OCI-LY3 (cell line): Measurements from ENCODE around the gene IL21R.

Source experiments
- H2AFZ ChIP-seq: fragments of 200-600, 300-600 bp; shearing (Covaris generic); 2 replicates; pipeline ENCODE4 v1.6.0; 2014; ENCODE audit warnings: antibody characterized with exemption, low read depth, low read length
- H3K27ac ChIP-seq: fragments of 200-600, 300-600 bp; sonication (generic); 2 replicates; pipeline ENCODE4 v1.5.1; 2014; ENCODE audit warnings: mild to moderate bottlenecking, low read length, moderate library complexity, mixed read lengths
- H3K27me3 ChIP-seq: fragments of 200-600, 300-600 bp; sonication (generic); 2 replicates; pipeline ENCODE4 v1.6.1; 2014; ENCODE audit warnings: low read depth, low read length, mixed read lengths
- H3K36me3 ChIP-seq: fragments of 200-600, 300-600 bp; sonication (generic); replicated peaks from 2 replicates; pipeline ENCODE3; 2014; ENCODE audit warnings: low read depth, low read length, mixed read lengths
- H3K4me1 ChIP-seq: fragments of 300-600, 200-600 bp; sonication (generic); 2 replicates; pipeline ENCODE4 v1.6.1; 2014; ENCODE audit warnings: low read length, mixed read lengths
- H3K4me2 ChIP-seq: fragments of 200-600, 300-600 bp; sonication (generic); 2 replicates; pipeline ENCODE4 v1.6.1; 2014; ENCODE audit warnings: low read length, mixed read lengths
- H3K4me3 ChIP-seq: fragments of 300-600, 200-600 bp; sonication (generic); 2 replicates; pipeline ENCODE4 v1.5.1; 2014; ENCODE audit warnings: antibody characterized with exemption, mild to moderate bottlenecking, low read length, moderate library complexity
- H3K79me2 ChIP-seq: fragments of 300-600, 200-600 bp; shearing (Covaris generic); 2 replicates; pipeline ENCODE4 v1.6.1; 2014; ENCODE audit warnings: mild to moderate bottlenecking, low read length, mixed read lengths
- H3K9ac ChIP-seq: fragments of 300-600, 200-600 bp; shearing (Covaris generic); 2 replicates; pipeline ENCODE4 v1.6.0; 2014; ENCODE audit warnings: mild to moderate bottlenecking, low read length, moderate library complexity
- H3K9me3 ChIP-seq: fragments of 200-600, 300-600 bp; shearing (Covaris generic); 2 replicates; pipeline ENCODE4 v1.6.1; 2014; ENCODE audit warnings: low read length, mixed read lengths; ENCODE audit not compliant: insufficient read depth
- H4K20me1 ChIP-seq: fragments of 200-600, 300-600 bp; sonication (generic); 2 replicates; pipeline ENCODE4 v1.6.1; 2016; ENCODE audit warnings: low read length, mixed read lengths; ENCODE audit not compliant: insufficient read depth
- EZH2phosphoT487 ChIP-seq: fragments of 200-600 bp; shearing (Covaris generic); IDR thresholded peaks from 2 replicates; pipeline ENCODE4 v1.6.1; 2018; ENCODE audit warnings: antibody characterized with exemption, mixed run types, low read depth
- TF ChIP-seq, protein P1 (sequence below): fragments of 200-600, 300-600 bp; sonication (generic); IDR thresholded peaks from 2 replicates; pipeline ENCODE4 v1.5.1; 2014; ENCODE audit warnings: antibody characterized with exemption, low read length, low read depth

Gene IL21R

DNA sequence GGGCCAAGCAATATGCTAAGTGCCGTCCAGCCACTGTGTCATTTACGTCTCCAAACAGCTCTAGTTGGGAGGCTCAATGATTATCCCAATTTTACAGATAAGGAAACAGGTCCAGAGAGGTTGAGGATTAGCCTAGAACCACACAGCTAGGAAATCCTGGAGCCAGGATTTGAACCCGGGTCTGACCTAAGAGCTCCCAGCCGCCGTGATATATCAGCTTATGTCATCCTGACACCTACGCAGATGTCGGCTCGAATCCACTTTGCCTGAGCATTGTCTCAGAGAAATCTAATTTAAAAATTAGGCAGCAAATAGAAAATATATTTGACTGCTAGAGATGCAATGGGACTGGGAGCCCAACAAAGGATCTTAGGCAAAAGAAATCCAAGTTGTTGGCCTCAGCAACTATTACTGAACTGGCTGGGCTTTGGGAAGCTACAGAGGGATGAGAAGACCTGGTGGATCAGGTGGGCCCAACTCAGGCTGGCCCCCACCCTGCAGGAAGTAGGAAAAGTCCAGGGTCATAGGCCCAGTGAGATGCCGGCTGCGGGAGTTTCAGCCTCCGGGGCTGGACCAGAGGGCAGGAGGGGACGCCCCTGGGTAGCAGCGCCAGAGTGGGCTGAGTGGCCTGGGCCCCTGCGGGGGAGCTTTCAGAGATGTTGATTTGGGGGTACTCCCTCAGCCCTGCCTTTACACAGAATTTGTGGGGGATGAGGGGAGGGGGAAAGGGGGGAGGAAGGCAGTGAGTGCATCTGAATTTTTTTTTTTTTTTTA is 35.1 kb upstream of the IL21R start:
- Histone ChIP-seq H3K27me3 (no peaks in the 10 kb centered on the region), H3K4me1 (peaks cover 29% of the 10 kb centered on the region), H4K20me1 (no peaks in the 10 kb centered on the region), H3K79me2 (no peaks in the 10 kb centered on the region), H3K36me3 (peaks cover 12% of the 10 kb centered on the region), H3K4me2 (peak overlapping the region; percentile 77), H3K4me3 (peak overlapping the region; percentile 65), H3K27ac (peak overlapping the region; percentile 81), H3K9ac (peak overlapping the region; percentile 66), H2AFZ (peak overlapping the region; percentile 82; the same call in 1 of the 2 replicates), H3K9me3 (peaks cover 9% of the 10 kb centered on the region; the same call in 1 of the 2 replicates)
- TF ChIP-seq, protein P1, sequence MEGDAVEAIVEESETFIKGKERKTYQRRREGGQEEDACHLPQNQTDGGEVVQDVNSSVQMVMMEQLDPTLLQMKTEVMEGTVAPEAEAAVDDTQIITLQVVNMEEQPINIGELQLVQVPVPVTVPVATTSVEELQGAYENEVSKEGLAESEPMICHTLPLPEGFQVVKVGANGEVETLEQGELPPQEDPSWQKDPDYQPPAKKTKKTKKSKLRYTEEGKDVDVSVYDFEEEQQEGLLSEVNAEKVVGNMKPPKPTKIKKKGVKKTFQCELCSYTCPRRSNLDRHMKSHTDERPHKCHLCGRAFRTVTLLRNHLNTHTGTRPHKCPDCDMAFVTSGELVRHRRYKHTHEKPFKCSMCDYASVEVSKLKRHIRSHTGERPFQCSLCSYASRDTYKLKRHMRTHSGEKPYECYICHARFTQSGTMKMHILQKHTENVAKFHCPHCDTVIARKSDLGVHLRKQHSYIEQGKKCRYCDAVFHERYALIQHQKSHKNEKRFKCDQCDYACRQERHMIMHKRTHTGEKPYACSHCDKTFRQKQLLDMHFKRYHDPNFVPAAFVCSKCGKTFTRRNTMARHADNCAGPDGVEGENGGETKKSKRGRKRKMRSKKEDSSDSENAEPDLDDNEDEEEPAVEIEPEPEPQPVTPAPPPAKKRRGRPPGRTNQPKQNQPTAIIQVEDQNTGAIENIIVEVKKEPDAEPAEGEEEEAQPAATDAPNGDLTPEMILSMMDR: no peak
- no peak for TF ChIP-seq EZH2phosphoT487

DNA sequence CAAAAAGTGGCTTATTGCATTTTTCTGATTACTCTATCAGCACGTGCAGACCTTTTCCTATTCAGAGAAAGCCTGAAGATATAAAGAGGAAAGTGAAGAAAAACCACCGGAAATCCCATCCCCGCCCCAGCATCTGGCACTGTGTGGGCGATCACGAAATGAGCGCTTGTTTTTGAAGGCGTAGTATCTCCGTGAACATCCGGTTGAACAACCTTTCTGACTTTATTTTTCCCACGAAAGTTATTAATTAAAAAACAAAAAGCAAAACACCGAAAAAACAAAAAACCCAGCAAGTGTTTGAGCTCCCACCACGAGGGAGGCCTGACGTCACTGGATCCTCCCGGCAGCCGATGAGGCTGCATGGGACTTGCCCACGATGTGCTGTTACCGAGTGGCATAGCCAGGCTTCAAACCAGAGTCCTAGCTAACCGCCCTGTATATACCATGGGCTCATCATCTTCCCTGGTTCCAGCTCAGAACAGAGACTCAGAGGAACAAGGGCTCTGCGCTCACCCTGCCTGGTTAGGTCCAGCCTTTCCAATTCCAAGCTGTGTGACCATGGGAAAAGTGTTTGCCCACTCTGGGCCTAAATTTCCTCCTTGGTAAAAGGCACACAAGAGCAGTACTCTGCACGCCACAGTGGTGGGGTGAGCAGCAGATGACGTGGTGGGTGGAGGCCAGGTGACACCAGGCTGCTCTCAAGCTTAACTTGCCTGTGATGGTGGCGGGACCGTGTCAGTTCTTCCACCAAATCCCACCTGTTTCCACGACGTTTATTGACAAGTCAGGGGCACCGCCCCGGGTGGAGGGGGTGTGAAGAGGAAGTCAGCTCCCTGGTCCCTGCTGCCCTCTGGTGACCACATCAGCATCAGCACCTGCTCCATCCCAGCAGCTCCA is 34.3 kb upstream of the IL21R start:
- H3K27me3 ChIP-seq: no peaks in the 10 kb centered on the region
- H3K36me3 ChIP-seq: peaks cover 12% of the 10 kb centered on the region
- TF ChIP-seq, protein P1: peak; percentile 66
- no peak for TF ChIP-seq EZH2phosphoT487
- 0 out of 2 replicates have a peak, but pooled peaks cover 4% of the 10 kb centered on the region for H3K79me2 ChIP-seq
- peaks cover 9% of the 10 kb centered on the region; the same call in 1 of the 2 replicates for H3K9me3 ChIP-seq
- peak overlapping the region; percentile 66 for H3K9ac ChIP-seq
- peak overlapping the region; percentile 82 for H2AFZ ChIP-seq
- H3K27ac ChIP-seq: peak overlapping the region; percentile 81
- no peaks in the 10 kb centered on the region for H4K20me1 ChIP-seq
- peak overlapping the region; percentile 65 for H3K4me3 ChIP-seq
- H3K4me2 ChIP-seq: peak overlapping the region; percentile 77
- H3K4me1 ChIP-seq: peaks cover 37% of the 10 kb centered on the region

DNA sequence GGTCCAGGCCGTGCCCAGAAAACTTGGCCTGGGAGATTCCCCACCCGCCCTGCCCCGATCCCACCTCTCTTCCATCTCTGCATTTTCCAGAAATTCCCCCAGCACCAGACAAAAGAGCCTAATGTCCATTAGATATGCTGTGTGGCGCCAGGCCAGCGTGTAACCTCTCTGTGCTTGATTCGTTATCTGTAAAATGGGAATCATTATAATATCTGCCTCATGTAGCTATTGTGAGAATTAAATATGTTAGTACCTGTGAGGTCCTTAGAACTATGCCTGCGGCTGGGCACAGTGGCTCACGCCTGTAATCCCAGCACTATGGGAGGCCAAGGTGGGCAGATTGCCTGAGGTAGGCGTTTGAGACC is 33.6 kb upstream of the IL21R start:
- Histone ChIP-seq H3K9ac (no peak overlapping the region), H2AFZ (no peak overlapping the region)

More for the DNA sequence above, 33.6 kb upstream of the IL21R start:
- peaks cover 44% of the 10 kb centered on the region for H3K4me1 ChIP-seq
- peaks cover 12% of the 10 kb centered on the region for H3K36me3 ChIP-seq
- peak overlapping the region; percentile 77; the same call in 1 of the 2 replicates for H3K4me2 ChIP-seq
- H3K9me3 ChIP-seq: peaks cover 9% of the 10 kb centered on the region; the same call in 1 of the 2 replicates
- H3K79me2 ChIP-seq: peaks cover 8% of the 10 kb centered on the region
- H3K4me3 ChIP-seq: no peak overlapping the region
- TF ChIP-seq, protein P1: no peak
- no peak for TF ChIP-seq EZH2phosphoT487
- H4K20me1 ChIP-seq: no peaks in the 10 kb centered on the region
- no peak overlapping the region for H3K27ac ChIP-seq
- no peaks in the 10 kb centered on the region for H3K27me3 ChIP-seq
